H1 (cell line): ENCODE measurements around the gene PRTG. TPM values are rescaled to one million over a fixed set of nuclear protein-coding genes. Genes with fewer than 3 reads are reported as not detected.

Experiments
- CTCF ChIA-PET: fragments of 300-600 bp; sonication (Branson Sonifier 250); formaldehyde crosslinking; loops from one replicate; lab custom pipeline; 2021; ENCODE audit not compliant: partially characterized antibody; lab: Charles Lee
- POLR2A ChIA-PET: fragments of 300-600 bp; sonication (Branson Sonifier 250); formaldehyde crosslinking; loops from one replicate; lab custom pipeline; 2021; ENCODE audit warnings: inconsistent platforms; ENCODE audit not compliant: partially characterized antibody; lab: Charles Lee
- DNase-seq, 2 experiments: peaks; one replicate each; pipeline versions ENCODE4 v3.0.0 to v3.0.0-alpha.2; 2010 to 2022; ENCODE audit warnings: low spot score in 2 of 2, low read depth in 1 of 2, mixed read lengths in 1 of 2
- FAIRE-seq: peaks from 2 replicates; lab custom pipeline; 2011; peaks lifted over from hg19 to GRCh38; lab: Jason Lieb, UNC
- H2AFZ ChIP-seq: 2 replicates; pipeline ENCODE4 v1.8.1; 2012; ENCODE audit warnings: low read length, inconsistent platforms
- H2AK5ac ChIP-seq: 2 replicates; pipeline ENCODE4 v1.6.1; 2013; ENCODE audit warnings: low read depth, low read length
- H2BK120ac ChIP-seq: replicated peaks from 2 replicates; pipeline ENCODE3; 2013; ENCODE audit warnings: low read depth, low read length, inconsistent platforms
- H2BK12ac ChIP-seq: 2 replicates; pipeline ENCODE4 v1.6.1; 2013; ENCODE audit warnings: low read depth, low read length
- H2BK15ac ChIP-seq: 2 replicates; pipeline ENCODE4 v1.6.1; 2013; ENCODE audit warnings: low read length
- H2BK20ac ChIP-seq: 2 replicates; pipeline ENCODE4 v1.6.1; 2013; ENCODE audit warnings: low read length
- H2BK5ac ChIP-seq: 2 replicates; pipeline ENCODE4 v1.6.1; 2013; ENCODE audit warnings: low read depth, low read length
- H3K14ac ChIP-seq: 2 replicates; pipeline ENCODE4 v1.6.1; 2013; ENCODE audit warnings: inconsistent platforms; ENCODE audit not compliant: insufficient read length
- H3K18ac ChIP-seq: 2 replicates; pipeline ENCODE4 v1.6.1; 2013; ENCODE audit warnings: low read length; ENCODE audit errors: extremely low read depth
- H3K23ac ChIP-seq: 2 replicates; pipeline ENCODE4 v1.6.1; 2013; ENCODE audit warnings: inconsistent platforms; ENCODE audit not compliant: insufficient read length
- H3K23me2 ChIP-seq: 2 replicates; pipeline ENCODE4 v1.6.1; 2013; ENCODE audit warnings: low read depth, low read length
- H3K27ac ChIP-seq: 2 replicates; pipeline ENCODE4 v1.6.1; 2011; ENCODE audit warnings: low read depth, low read length, inconsistent platforms
- H3K27me3 ChIP-seq, 4 experiments: replicated peaks in 1 of 4; 1 replicate in 1 of 4; 2 replicates in 3 of 4; pipeline versions ENCODE4 v1.6.1 to v1.8.1; 2011 to 2013; ENCODE audit warnings: low read length in 3 of 4, mild to moderate bottlenecking in 3 of 4, inconsistent platforms in 2 of 4, mixed read lengths in 2 of 4, moderate library complexity in 1 of 4; ENCODE audit not compliant: control insufficient read depth in 3 of 4, insufficient read depth in 3 of 4; ENCODE audit errors: extremely low read depth in 1 of 4
- H3K36me3 ChIP-seq, 4 experiments: 2 replicates each; pipeline versions ENCODE4 v1.6.1 to v1.8.1; 2011 to 2013; ENCODE audit warnings: mild to moderate bottlenecking in 4 of 4, low read length in 3 of 4, moderate library complexity in 2 of 4, control low read depth in 1 of 4, inconsistent platforms in 1 of 4; ENCODE audit not compliant: insufficient read depth in 4 of 4, control insufficient read depth in 2 of 4
- H3K4ac ChIP-seq: replicated peaks from 2 replicates; pipeline ENCODE3; 2013; ENCODE audit warnings: low read length, low read depth, mixed read lengths, inconsistent platforms; ENCODE audit not compliant: insufficient read length
- H3K4me1 ChIP-seq, 4 experiments: replicated peaks in 1 of 4; 1 replicate in 1 of 4; 2 replicates in 3 of 4; pipeline versions ENCODE4 v1.6.1 to v1.8.1; 2011 to 2013; ENCODE audit warnings: low read length in 3 of 4, inconsistent platforms in 2 of 4, mixed read lengths in 1 of 4; ENCODE audit not compliant: insufficient read depth in 4 of 4, control insufficient read depth in 3 of 4
- H3K4me2 ChIP-seq, 2 experiments: 2 replicates each; pipeline versions ENCODE4 v1.6.1 to v1.8.1; 2011 to 2013; ENCODE audit warnings: low read depth in 2 of 2, low read length in 2 of 2, control low read depth in 1 of 2, inconsistent platforms in 1 of 2, mild to moderate bottlenecking in 1 of 2; ENCODE audit not compliant: insufficient read depth in 1 of 2
- H3K4me3 ChIP-seq, 4 experiments: fragments of 200-600, 300-600 bp in 1 of 4; sonication (generic), shearing (Covaris generic), sonication (Bioruptor Twin) in 1 of 4; 2 replicates each; pipeline versions ENCODE4 v1.5.1 to v1.8.1; 2011 to 2016; ENCODE audit warnings: low read length in 4 of 4, low read depth in 3 of 4, control low read depth in 2 of 4, inconsistent platforms in 2 of 4, mild to moderate bottlenecking in 2 of 4, mixed read lengths in 1 of 4, moderate library complexity in 1 of 4; ENCODE audit not compliant: insufficient read depth in 2 of 4; ENCODE audit errors: extremely low read depth in 1 of 4
- H3K56ac ChIP-seq: replicated peaks from 2 replicates; pipeline ENCODE3; 2013; ENCODE audit warnings: low read depth, mild to moderate bottlenecking, mixed read lengths, low read length, inconsistent platforms; ENCODE audit not compliant: insufficient read length
- H3K79me1 ChIP-seq: 2 replicates; pipeline ENCODE4 v1.6.1; 2013; ENCODE audit warnings: low read depth, low read length, control low read depth
- H3K79me2 ChIP-seq, 2 experiments: 2 replicates each; pipeline versions ENCODE4 v1.6.1 to v1.8.1; 2012 to 2013; ENCODE audit warnings: low read length in 2 of 2, mild to moderate bottlenecking in 2 of 2, inconsistent platforms in 1 of 2; ENCODE audit not compliant: insufficient read depth in 2 of 2, control insufficient read depth in 1 of 2
- H3K9ac ChIP-seq, 4 experiments: replicated peaks in 1 of 4; 1 replicate in 1 of 4; 2 replicates in 3 of 4; pipeline versions ENCODE4 v1.6.1 to v1.8.1; 2011 to 2013; ENCODE audit warnings: low read depth in 3 of 4, low read length in 3 of 4, control low read depth in 2 of 4, mild to moderate bottlenecking in 2 of 4, moderate library complexity in 2 of 4, inconsistent platforms in 1 of 4; ENCODE audit errors: extremely low read depth in 1 of 4
- H3K9me3 ChIP-seq, 2 experiments: 2 replicates each; pipeline versions ENCODE4 v1.6.1 to v1.8.1; 2012 to 2013; ENCODE audit warnings: mild to moderate bottlenecking in 2 of 2, moderate library complexity in 2 of 2, control low read depth in 1 of 2, inconsistent platforms in 1 of 2, low read depth in 1 of 2, low read length in 1 of 2, mixed read lengths in 1 of 2; ENCODE audit not compliant: insufficient read depth in 2 of 2
- H4K20me1 ChIP-seq, 2 experiments: replicated peaks in 1 of 2; 2 replicates each; pipeline versions ENCODE3 to v1.8.1; 2011 to 2013; ENCODE audit warnings: inconsistent platforms in 2 of 2, low read length in 2 of 2, mild to moderate bottlenecking in 1 of 2; ENCODE audit not compliant: insufficient read depth in 2 of 2, control insufficient read depth in 1 of 2
- H4K5ac ChIP-seq: 2 replicates; pipeline ENCODE4 v1.6.1; 2013; ENCODE audit warnings: low read length, low read depth, mixed read lengths, inconsistent platforms; ENCODE audit not compliant: insufficient read length
- H4K8ac ChIP-seq: 2 replicates; pipeline ENCODE4 v1.8.0; 2013; ENCODE audit warnings: mild to moderate bottlenecking, moderate library complexity, low read length, inconsistent platforms; ENCODE audit not compliant: insufficient read depth; ENCODE audit errors: extremely low read depth
- H4K91ac ChIP-seq: replicated peaks from 2 replicates; pipeline ENCODE3; 2013; ENCODE audit warnings: low read length, mixed read lengths, inconsistent platforms; ENCODE audit not compliant: insufficient read length
- ASH2L ChIP-seq: fragments of 200-600, 300-600 bp; sonication (generic); IDR thresholded peaks from one replicate; pipeline ENCODE4 v1.7.1; 2017; ENCODE audit warnings: low read length
- BCL11A ChIP-seq, 2 experiments: IDR thresholded peaks; one replicate each; pipeline ENCODE4 v1.6.1; 2011; ENCODE audit warnings: low read depth in 2 of 2, low read length in 2 of 2, mild to moderate bottlenecking in 2 of 2
- CBX5 ChIP-seq: fragments of 300-800, 300-1000 bp; sonication (generic); IDR thresholded peaks from 2 replicates; pipeline ENCODE4 v1.7.1; 2016; ENCODE audit warnings: antibody characterized with exemption, low read length, low read depth
- CHD2 ChIP-seq: IDR thresholded peaks from 2 replicates; pipeline ENCODE4 v1.6.1; 2012; ENCODE audit warnings: low read length, improper control_type of control experiment
- CREB1 ChIP-seq: IDR thresholded peaks from 2 replicates; pipeline ENCODE4 v1.6.1; 2012; ENCODE audit warnings: inconsistent platforms
- MAX ChIP-seq: IDR thresholded peaks from 2 replicates; pipeline ENCODE4 v1.6.1; 2012; ENCODE audit warnings: inconsistent platforms
- POLR2AphosphoS5 ChIP-seq: IDR thresholded peaks from 2 replicates; pipeline ENCODE4 v1.6.1; 2011; ENCODE audit warnings: low read depth, low read length
- RFX5 ChIP-seq: IDR thresholded peaks from 2 replicates; pipeline ENCODE4 v1.6.1; 2011; ENCODE audit warnings: low read depth, low read length, improper control_type of control experiment, borderline replicate concordance
- RNF2 ChIP-seq: fragments of 200-900, 300-1000 bp; sonication (generic); IDR thresholded peaks from 2 replicates; pipeline ENCODE4 v1.7.1; 2016; ENCODE audit warnings: borderline replicate concordance, low read depth, mild to moderate bottlenecking, antibody characterized with exemption, low read length; ENCODE audit not compliant: poor library complexity, severe bottlenecking; ENCODE audit errors: missing control alignments
- SIN3A ChIP-seq, 2 experiments: IDR thresholded peaks in 1 of 2; conservative IDR thresholded peaks in 1 of 2; 2 replicates each; pipeline ENCODE4 v1.6.1; 2011 to 2012; ENCODE audit warnings: low read length in 2 of 2, improper control_type of control experiment in 1 of 2, low read depth in 1 of 2, mild to moderate bottlenecking in 1 of 2
- SP1 ChIP-seq: IDR thresholded peaks from 2 replicates; pipeline ENCODE4 v1.6.1; 2011; ENCODE audit warnings: low read depth, low read length
- SRF ChIP-seq: IDR thresholded peaks from 2 replicates; pipeline ENCODE4 v1.6.1; 2011; ENCODE audit warnings: mild to moderate bottlenecking, low read depth, low read length, moderate library complexity
- WGBS, 2 experiments: shearing (Covaris generic) in 1 of 2; methylation state at CpG; one replicate each; pipeline versions ENCODE4 v1.1.6 to v1.1.7; 2013 to 2015; ENCODE audit warnings: low lambda C conversion rate in 2 of 2, mixed read lengths in 2 of 2, inconsistent platforms in 1 of 2, low coverage in 1 of 2, missing lambda C conversion rate in 1 of 2; ENCODE audit not compliant: insufficient replicate concordance in 2 of 2, insufficient coverage in 1 of 2, insufficient read length in 1 of 2; ENCODE audit errors: extremely low coverage in 1 of 2, missing lambda C conversion rate in 1 of 2; 5-methylcytosine and 5-hydroxymethylcytosine counted together
- polyA plus RNA-seq, 7 experiments: library from polyadenylated mRNA; depleted of rRNA in 3 of 7; stranded (reverse) in 5 of 7; unstranded in 2 of 7; fragments of >200 nt in 5 of 7; fragments of 200-250 nt in 2 of 7; gene quantifications; 1 replicate in 5 of 7; 2 replicates in 1 of 7; 4 replicates in 1 of 7; pipeline versions ENCODE4 v1.2.1 to v1.2.3, GENCODE V29; 2011 to 2013; ENCODE audit warnings: missing spikeins in 2 of 7, mixed read lengths in 2 of 7
- total RNA-seq: library from RNA; stranded (reverse); fragmentation: NEBNext Ultra II Directional; extraction: Animal tissue kit (Norgen Biotek cat#: 25700); gene quantifications from 2 replicates; pipeline ENCODE4 v1.2.1, GENCODE V29; 2021

The PRTG gene
- total and polyA plus RNA-seq, 2 of the 8 experiments (the other 6 are each of a cell fraction or from before 2014, with no cell fraction given), result 3.1 to 3.2 TPM

- no peaks in the 10 kb centered on the region for H3K79me2 ChIP-seq
- no peak overlapping the region for H3K4ac ChIP-seq
- peaks cover 5% of the 10 kb centered on the region; the same call in 1 of the 2 replicates for H3K23me2 ChIP-seq
- peaks cover 66 to 90% (median 85%) of the 10 kb centered on the region in 4 experiments for H3K27me3 ChIP-seq
- 4% methylated on average over 34 of the region's 34 CpGs; no CpG with 5 or more reads in 1 of the 2 experiments for WGBS, 2 experiments
- peak; percentile 86 for FAIRE-seq
- H2BK5ac ChIP-seq, result no peak overlapping the region
- H3K9me3 ChIP-seq, result no peaks in the 10 kb centered on the region
- POLR2A ChIA-PET, result no interaction called here
- peak overlapping the region; percentile 57 to 89 for H3K4me2 ChIP-seq
- H2BK15ac ChIP-seq, result no peak overlapping the region
- peak overlapping the region in 2 of 4 experiments; percentile 68 to 83; a peak in 3 of 7 replicates for H3K9ac ChIP-seq
- no peak overlapping the region for H2BK120ac ChIP-seq
- no peak overlapping the region for H2AFZ ChIP-seq
- DNase-seq, result peak in 1 of 2 experiments; percentile 60
- no peak overlapping the region for H2BK12ac ChIP-seq
- H3K4me3 ChIP-seq, result peak overlapping the region; percentile 34 to 78 (median 52)
- peaks cover 10 to 22% of the 10 kb centered on the region in 2 experiments for H4K20me1 ChIP-seq
- no peak overlapping the region for H3K27ac ChIP-seq
- no peak overlapping the region for H3K14ac ChIP-seq
- no peak overlapping the region for H4K5ac ChIP-seq
- H3K18ac ChIP-seq, result no peak overlapping the region
- no peak overlapping the region for H2AK5ac ChIP-seq
- no peak overlapping the region for H3K23ac ChIP-seq
- H3K79me1 ChIP-seq, result no peaks in the 10 kb centered on the region
- peak overlapping the region; percentile 93; the same call in 1 of the 2 replicates for H4K8ac ChIP-seq
- no peak overlapping the region for H3K56ac ChIP-seq
- H3K36me3 ChIP-seq, result peaks cover 0 to 3% (median 0%) of the 10 kb centered on the region in 4 experiments; a peak in 1 of 8 replicates
- CTCF ChIA-PET, result interaction anchor here (0.5 to 2.1 kb wide), 2 partner anchors 32 to 503 kb away, joined by 3 to 4 read pairs; no protein-coding TSS in a partner anchor
- peaks cover 0 to 5% (median 2%) of the 10 kb centered on the region in 4 experiments; a peak in 4 of 7 replicates for H3K4me1 ChIP-seq
- H4K91ac ChIP-seq, result no peak overlapping the region
- H2BK20ac ChIP-seq, result no peak overlapping the region
- no peak for TF ChIP-seq SIN3A (conservative IDR thresholded peaks at IDR 0.05 in 1 of 2, IDR thresholded peaks at IDR 0.05 in 1 of 2; ENCODE audit: low read depth in 1 of 2, low read length in 2 of 2)
- TF ChIP-seq SRF, result no peak
- peak; percentile 48 for TF ChIP-seq ASH2L
- 0 out of 2 replicates have a peak, but pooled peaks have one; percentile 35 for TF ChIP-seq MAX
- TF ChIP-seq RNF2, result peak; percentile 38
- no peak for TF ChIP-seq BCL11A (IDR thresholded peaks at IDR 0.05; ENCODE audit: low read depth in 2 of 2, low read length in 2 of 2)
- TF ChIP-seq POLR2AphosphoS5, result peak; percentile 26; the same call in 1 of the 2 replicates
- TF ChIP-seq CREB1, result no peak
- TF ChIP-seq RFX5, result no peak
- TF ChIP-seq SP1, result no peak
- no peak for TF ChIP-seq CHD2
- TF ChIP-seq CBX5, result no peak
Observed at GRCh38 chr15:55741833-55742497, 987 bp downstream of the PRTG start.
